Cerebellar nuclear complex (tissue), 1 donor: ENCODE data around the gene RAPGEF4.

ENCODE experiments used
- DNase-seq, 2 experiments: peaks; one replicate each; lab custom pipeline; 2025; lab: John Stamatoyannopoulos, UW

Gene RAPGEF4

GRCh38 chr2:172826522-172826921 is 90.9 kb downstream of the RAPGEF4 start:
- DNase-seq: no peak

GRCh38 chr2:172829229-172829628 is 93.6 kb downstream of the RAPGEF4 start:
- no peak for DNase-seq

- DNase-seq: no peak
Measured at GRCh38 chr2:172830482-172830881, 94.8 kb downstream of the RAPGEF4 start.

GRCh38 chr2:172833898-172834297 is 98.3 kb downstream of the RAPGEF4 start:
- DNase-seq: no peak

- no peak for DNase-seq
Measured at GRCh38 chr2:172834881-172835280, 99.2 kb downstream of the RAPGEF4 start.

GRCh38 chr2:172836347-172836821 is 100.7 kb downstream of the RAPGEF4 start:
- DNase-seq: no peak

GRCh38 chr2:172836827-172837226 is 101.2 kb downstream of the RAPGEF4 start:
- no peak for DNase-seq

- no peak for DNase-seq
Measured at GRCh38 chr2:172839446-172839845, 103.8 kb downstream of the RAPGEF4 start.

- DNase-seq: no peak
Measured at GRCh38 chr2:172842511-172843265, 107.0 kb downstream of the RAPGEF4 start.

GRCh38 chr2:172843266-172843582 is 107.6 kb downstream of the RAPGEF4 start:
- DNase-seq: no peak

- DNase-seq: no peak
Measured at GRCh38 chr2:172843902-172844715, 108.5 kb downstream of the RAPGEF4 start.

GRCh38 chr2:172845028-172845630 is 109.5 kb downstream of the RAPGEF4 start:
- DNase-seq: peak; percentile 53 to 59

- no peak for DNase-seq
Measured at GRCh38 chr2:172846551-172846950, 110.9 kb downstream of the RAPGEF4 start.

- DNase-seq: no peak
Measured at GRCh38 chr2:172847188-172847587, 111.5 kb downstream of the RAPGEF4 start.

- DNase-seq: no peak
Measured at GRCh38 chr2:172848519-172848918, 112.9 kb downstream of the RAPGEF4 start.

GRCh38 chr2:172849519-172850217 is 114.0 kb downstream of the RAPGEF4 start:
- no peak for DNase-seq

GRCh38 chr2:172855588-172855987 is 119.9 kb downstream of the RAPGEF4 start:
- DNase-seq: no peak

GRCh38 chr2:172856606-172857005 is 121.0 kb downstream of the RAPGEF4 start:
- DNase-seq: no peak

GRCh38 chr2:172858473-172858745 is 122.8 kb downstream of the RAPGEF4 start:
- no peak for DNase-seq

GRCh38 chr2:172859581-172860335 is 124.1 kb downstream of the RAPGEF4 start:
- no peak for DNase-seq

- no peak for DNase-seq
Measured at GRCh38 chr2:172860336-172860707, 124.7 kb downstream of the RAPGEF4 start.

- no peak for DNase-seq
Measured at GRCh38 chr2:172861098-172861497, 125.5 kb downstream of the RAPGEF4 start.
